ENCODE data around the gene GGT5. TPM values are rescaled to one million over a fixed set of nuclear protein-coding genes. Genes with fewer than 3 reads are reported as not detected.
"Not testable (repeated sequence)": the region's sequence is repeated elsewhere in the genome, so short reads cannot be mapped to it uniquely, and the experiment has no call there.

Gene GGT5
- total and polyA plus RNA-seq, 3 experiments from 2014 or later, result not detected

- CTCF ChIA-PET; H3K4me1 ChIP-seq (ENCODE audit: insufficient read depth, low read length); H3K36me3 ChIP-seq (ENCODE audit: insufficient read depth, low read length); H3K27ac Mint-ChIP-seq; H3K9me3 Mint-ChIP-seq; H3K4me3 Mint-ChIP-seq; DNase-seq; H3K9me3 ChIP-seq (ENCODE audit: low read length); H3K27ac ChIP-seq (ENCODE audit: low read depth, low read length); POLR2A ChIA-PET; H3K27me3 ChIP-seq (ENCODE audit: insufficient read depth, low read length, poor library complexity, severe bottlenecking); H3K4me3 ChIP-seq (ENCODE audit: low read length); H3K36me3 Mint-ChIP-seq: not testable (repeated sequence)
- Mint-ChIP-seq H3K4me1 (peaks cover 6 to 13% (median 11%) of the 10 kb centered on the region in 3 donors), H3K27me3 (peaks cover 13 to 14% of the 10 kb centered on the region in 2 donors)
Observed at GRCh38 chr22:24203856-24204255, 41.0 kb downstream of the GGT5 start.

- H3K27me3 ChIP-seq (ENCODE audit: insufficient read depth, low read length, poor library complexity, severe bottlenecking), result no peaks in the 10 kb centered on the region
- peaks cover 5 to 8% (median 8%) of the 10 kb centered on the region in 3 donors for H3K4me1 Mint-ChIP-seq
- H3K9me3 Mint-ChIP-seq, result no peaks in the 10 kb centered on the region
- H3K27ac Mint-ChIP-seq, result no peak overlapping the region
- no peaks in the 10 kb centered on the region for H3K36me3 Mint-ChIP-seq
- H3K27me3 Mint-ChIP-seq, result peaks cover 14 to 15% of the 10 kb centered on the region in 2 donors
- DNase-seq, result no peak
- H3K27ac ChIP-seq (ENCODE audit: low read depth, low read length), result no peak overlapping the region
- H3K9me3 ChIP-seq (ENCODE audit: low read length), result no peaks in the 10 kb centered on the region
- no peaks in the 10 kb centered on the region for H3K36me3 ChIP-seq (ENCODE audit: insufficient read depth, low read length)
- no peaks in the 10 kb centered on the region for H3K4me1 ChIP-seq (ENCODE audit: insufficient read depth, low read length)
- no peak overlapping the region for H3K4me3 ChIP-seq (ENCODE audit: low read length)
- ChIA-PET CTCF (no interaction called here), POLR2A (no interaction called here)
- no peak overlapping the region for H3K4me3 Mint-ChIP-seq
Observed at GRCh38 chr22:24201681-24202614, 42.9 kb downstream of the GGT5 start.

GRCh38 chr22:24200619-24201212 lies 44.2 kb downstream of the GGT5 start:
- POLR2A ChIA-PET, result no interaction called here
- peaks cover 14 to 15% of the 10 kb centered on the region in 2 donors for H3K27me3 Mint-ChIP-seq
- no peaks in the 10 kb centered on the region for H3K36me3 Mint-ChIP-seq

GRCh38 chr22:24198682-24199052 lies 46.2 kb downstream of the GGT5 start:
- CTCF ChIA-PET, result interaction anchor here (0.7 to 1.1 kb wide), 2 partner anchors 33 to 94 kb away, joined by 3 to 4 read pairs; no protein-coding TSS in a partner anchor
- POLR2A ChIA-PET, result no interaction called here

More at GRCh38 chr22:24200619-24201212, 44.2 kb downstream of the GGT5 start:
- Histone ChIP-seq H3K36me3 (ENCODE audit: insufficient read depth, low read length) (no peaks in the 10 kb centered on the region), H3K4me3 (ENCODE audit: low read length) (no peak overlapping the region), H3K27me3 (ENCODE audit: insufficient read depth, low read length, poor library complexity, severe bottlenecking) (no peaks in the 10 kb centered on the region), H3K27ac (ENCODE audit: low read depth, low read length) (no peak overlapping the region), H3K4me1 (ENCODE audit: insufficient read depth, low read length) (no peaks in the 10 kb centered on the region), H3K9me3 (ENCODE audit: low read length) (no peaks in the 10 kb centered on the region)
- Mint-ChIP-seq H3K27ac (no peak overlapping the region), H3K4me1 (peaks cover 5 to 8% (median 8%) of the 10 kb centered on the region in 3 donors), H3K4me3 (no peak overlapping the region), H3K9me3 (no peaks in the 10 kb centered on the region)
- no peak for DNase-seq
- CTCF ChIA-PET, result interaction anchor here (1.0 kb wide), 1 partner anchor 16 kb away, joined by 3 read pairs; no protein-coding TSS in a partner anchor

GRCh38 chr22:24191893-24192292 lies 53.0 kb downstream of the GGT5 start:
- Mint-ChIP-seq H3K27ac (no peak overlapping the region), H3K27me3 (no peaks in the 10 kb centered on the region), H3K9me3 (no peaks in the 10 kb centered on the region), H3K36me3 (no peaks in the 10 kb centered on the region), H3K4me1 (no peaks in the 10 kb centered on the region), H3K4me3 (no peak overlapping the region)
- no peak overlapping the region for H3K27ac ChIP-seq (ENCODE audit: low read depth, low read length)
- DNase-seq, result no peak
- H3K4me3 ChIP-seq (ENCODE audit: low read length), result no peak overlapping the region
- POLR2A ChIA-PET, result no interaction called here
- no peaks in the 10 kb centered on the region for H3K36me3 ChIP-seq (ENCODE audit: insufficient read depth, low read length)
- H3K4me1 ChIP-seq (ENCODE audit: insufficient read depth, low read length), result no peaks in the 10 kb centered on the region
- CTCF ChIA-PET, result no interaction called here
- H3K9me3 ChIP-seq (ENCODE audit: low read length), result no peaks in the 10 kb centered on the region
- H3K27me3 ChIP-seq (ENCODE audit: insufficient read depth, low read length, poor library complexity, severe bottlenecking), result no peaks in the 10 kb centered on the region

More at GRCh38 chr22:24198682-24199052, 46.2 kb downstream of the GGT5 start:
- Histone ChIP-seq H3K4me3 (ENCODE audit: low read length) (no peak overlapping the region), H3K4me1 (ENCODE audit: insufficient read depth, low read length) (no peaks in the 10 kb centered on the region), H3K36me3 (ENCODE audit: insufficient read depth, low read length) (no peaks in the 10 kb centered on the region), H3K9me3 (ENCODE audit: low read length) (no peaks in the 10 kb centered on the region), H3K27ac (ENCODE audit: low read depth, low read length) (no peak overlapping the region), H3K27me3 (ENCODE audit: insufficient read depth, low read length, poor library complexity, severe bottlenecking) (no peaks in the 10 kb centered on the region)
- H3K9me3 Mint-ChIP-seq, result no peaks in the 10 kb centered on the region
- peaks cover 8 to 10% of the 10 kb centered on the region in 2 donors for H3K27me3 Mint-ChIP-seq
- H3K27ac Mint-ChIP-seq, result no peak overlapping the region
- H3K36me3 Mint-ChIP-seq, result no peaks in the 10 kb centered on the region
- H3K4me1 Mint-ChIP-seq, result peaks cover 5 to 8% (median 8%) of the 10 kb centered on the region in 3 donors
- no peak overlapping the region for H3K4me3 Mint-ChIP-seq
- no peak for DNase-seq

- Mint-ChIP-seq H3K4me1 (no peaks in the 10 kb centered on the region), H3K27me3 (no peaks in the 10 kb centered on the region), H3K4me3 (no peak overlapping the region), H3K36me3 (no peaks in the 10 kb centered on the region), H3K9me3 (no peaks in the 10 kb centered on the region), H3K27ac (peak overlapping the region in 1 of 8 donors; percentile 22)
- Histone ChIP-seq H3K9me3 (ENCODE audit: low read length) (no peaks in the 10 kb centered on the region), H3K27me3 (ENCODE audit: insufficient read depth, low read length, poor library complexity, severe bottlenecking) (no peaks in the 10 kb centered on the region), H3K36me3 (ENCODE audit: insufficient read depth, low read length) (no peaks in the 10 kb centered on the region), H3K4me3 (ENCODE audit: low read length) (no peak overlapping the region), H3K4me1 (ENCODE audit: insufficient read depth, low read length) (no peaks in the 10 kb centered on the region), H3K27ac (ENCODE audit: low read depth, low read length) (no peak overlapping the region)
- DNase-seq, result no peak
- ChIA-PET CTCF (no interaction called here), POLR2A (no interaction called here)
Observed at GRCh38 chr22:24191381-24191841, 53.5 kb downstream of the GGT5 start.

GRCh38 chr22:24190596-24191208 lies 54.2 kb downstream of the GGT5 start:
- no peaks in the 10 kb centered on the region for H3K36me3 Mint-ChIP-seq
- no peaks in the 10 kb centered on the region for H3K27me3 Mint-ChIP-seq
- peak overlapping the region in 2 of 8 donors; percentile 22 to 23 for H3K27ac Mint-ChIP-seq
- CTCF ChIA-PET, result interaction anchor here (1.1 to 1.6 kb wide), 3 partner anchors 11 to 57 kb away, joined by 3 to 6 read pairs (median 3); no protein-coding TSS in a partner anchor
- Histone ChIP-seq H3K9me3 (ENCODE audit: low read length) (no peaks in the 10 kb centered on the region), H3K36me3 (ENCODE audit: insufficient read depth, low read length) (no peaks in the 10 kb centered on the region), H3K4me3 (ENCODE audit: low read length) (no peak overlapping the region), H3K27ac (ENCODE audit: low read depth, low read length) (no peak overlapping the region), H3K27me3 (ENCODE audit: insufficient read depth, low read length, poor library complexity, severe bottlenecking) (no peaks in the 10 kb centered on the region), H3K4me1 (ENCODE audit: insufficient read depth, low read length) (no peaks in the 10 kb centered on the region)
- POLR2A ChIA-PET, result no interaction called here
- H3K9me3 Mint-ChIP-seq, result no peaks in the 10 kb centered on the region
- DNase-seq, result no peak
- H3K4me1 Mint-ChIP-seq, result no peaks in the 10 kb centered on the region
- no peak overlapping the region for H3K4me3 Mint-ChIP-seq

GRCh38 chr22:24190159-24190540 lies 54.7 kb downstream of the GGT5 start:
- H3K36me3 ChIP-seq (ENCODE audit: insufficient read depth, low read length), result no peaks in the 10 kb centered on the region
- Mint-ChIP-seq H3K27ac (no peak overlapping the region), H3K36me3 (no peaks in the 10 kb centered on the region), H3K4me3 (no peak overlapping the region), H3K9me3 (no peaks in the 10 kb centered on the region), H3K4me1 (no peaks in the 10 kb centered on the region), H3K27me3 (no peaks in the 10 kb centered on the region)
- no peaks in the 10 kb centered on the region for H3K9me3 ChIP-seq (ENCODE audit: low read length)
- CTCF ChIA-PET, result interaction anchor here (1.1 to 1.6 kb wide), 3 partner anchors 11 to 57 kb away, joined by 3 to 6 read pairs (median 3); no protein-coding TSS in a partner anchor
- no peak overlapping the region for H3K4me3 ChIP-seq (ENCODE audit: low read length)
- no peak for DNase-seq
- no peak overlapping the region for H3K27ac ChIP-seq (ENCODE audit: low read depth, low read length)
- H3K27me3 ChIP-seq (ENCODE audit: insufficient read depth, low read length, poor library complexity, severe bottlenecking), result no peaks in the 10 kb centered on the region
- H3K4me1 ChIP-seq (ENCODE audit: insufficient read depth, low read length), result no peaks in the 10 kb centered on the region
- POLR2A ChIA-PET, result no interaction called here

Measured in CD8-positive, alpha-beta memory T cell (primary cell).